ENCODE data around the gene C11orf65.

The C11orf65 gene

DNA sequence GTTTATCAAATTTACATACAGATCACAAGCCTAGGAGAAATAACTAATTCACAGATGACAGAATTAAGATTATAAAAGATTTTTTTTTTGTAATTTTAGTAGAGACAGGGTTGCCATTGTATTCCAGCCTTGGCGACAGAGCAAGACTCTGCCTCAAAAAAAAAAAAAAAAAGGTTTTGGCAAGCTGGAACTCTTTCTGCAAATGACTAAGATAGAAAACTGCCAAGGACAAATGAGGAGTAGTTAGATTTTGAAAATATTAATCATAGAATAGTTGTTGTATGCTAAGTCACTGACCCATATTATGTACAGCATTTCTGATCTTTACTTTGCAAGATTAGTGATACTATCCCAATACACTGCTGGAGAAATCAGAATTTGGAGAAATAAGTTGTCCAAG lies 99.2 kb downstream of the C11orf65 start:
- no peak for DNase-seq (ENCODE audit: low spot score)

GRCh38 chr11:108364159-108364558 lies 103.2 kb downstream of the C11orf65 start:
- DNase-seq (ENCODE audit: low spot score): no peak

GRCh38 chr11:108351468-108351867 lies 115.9 kb downstream of the C11orf65 start:
- no peak for DNase-seq (ENCODE audit: low spot score)

DNA sequence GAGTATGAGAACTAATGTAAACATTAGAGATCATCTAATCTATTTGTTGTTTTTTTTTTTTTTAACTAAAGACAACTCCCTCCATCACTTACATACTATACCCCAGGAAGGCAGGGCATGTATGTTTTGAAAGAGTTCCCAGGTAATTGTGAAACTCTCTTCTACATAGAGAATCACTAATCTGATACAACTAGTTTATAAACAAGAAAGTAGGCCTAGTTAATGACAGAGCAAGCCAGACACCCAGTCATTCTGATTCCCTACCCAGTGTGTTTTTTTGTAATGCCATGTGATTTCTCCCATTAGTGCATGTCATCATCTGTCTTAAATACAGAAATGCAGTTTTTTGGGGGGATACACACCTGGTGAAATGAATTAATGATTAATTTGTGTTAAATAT lies 120.9 kb downstream of the C11orf65 start:
- no peak for DNase-seq (ENCODE audit: low spot score)

DNA sequence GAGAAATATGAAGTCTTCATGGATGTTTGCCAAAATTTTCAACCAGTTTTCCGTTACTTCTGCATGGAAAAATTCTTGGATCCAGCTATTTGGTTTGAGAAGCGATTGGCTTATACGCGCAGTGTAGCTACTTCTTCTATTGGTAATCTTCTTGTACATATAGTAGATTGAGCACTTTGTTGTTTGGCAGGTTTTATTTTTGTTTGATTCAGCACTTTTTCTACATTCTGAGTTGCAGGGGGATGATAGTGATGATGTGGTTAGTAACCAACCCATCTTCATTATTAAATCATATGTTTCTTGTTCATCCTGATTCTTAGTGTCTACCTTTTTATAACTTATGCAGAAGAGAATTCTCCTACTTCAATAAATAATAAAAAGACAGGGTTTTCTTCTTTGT lies 121.6 kb downstream of the C11orf65 start:
- DNase-seq (ENCODE audit: low spot score): no peak

DNA sequence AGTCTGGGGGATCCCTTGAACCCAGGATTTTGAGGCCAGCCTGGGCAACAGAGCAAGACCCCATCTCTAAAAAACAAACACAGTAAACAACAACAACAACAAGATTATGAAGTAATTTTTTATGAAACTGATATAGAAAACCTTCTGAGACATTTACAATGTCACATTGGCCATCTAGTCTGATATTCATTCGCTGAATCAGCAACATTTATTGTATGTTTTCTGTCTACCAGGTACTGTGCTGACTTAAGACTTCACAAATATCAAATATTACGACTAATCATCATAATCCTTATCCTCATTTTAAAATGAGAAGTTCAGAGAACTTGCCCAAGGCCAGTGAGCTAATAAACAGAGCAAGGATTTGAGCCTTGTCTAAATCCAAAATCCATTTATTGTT lies 123.6 kb downstream of the C11orf65 start:
- DNase-seq (ENCODE audit: low spot score): no peak

- no peak for DNase-seq (ENCODE audit: low spot score)
Measured at GRCh38 chr11:108341654-108342053, 125.7 kb downstream of the C11orf65 start.

DNA sequence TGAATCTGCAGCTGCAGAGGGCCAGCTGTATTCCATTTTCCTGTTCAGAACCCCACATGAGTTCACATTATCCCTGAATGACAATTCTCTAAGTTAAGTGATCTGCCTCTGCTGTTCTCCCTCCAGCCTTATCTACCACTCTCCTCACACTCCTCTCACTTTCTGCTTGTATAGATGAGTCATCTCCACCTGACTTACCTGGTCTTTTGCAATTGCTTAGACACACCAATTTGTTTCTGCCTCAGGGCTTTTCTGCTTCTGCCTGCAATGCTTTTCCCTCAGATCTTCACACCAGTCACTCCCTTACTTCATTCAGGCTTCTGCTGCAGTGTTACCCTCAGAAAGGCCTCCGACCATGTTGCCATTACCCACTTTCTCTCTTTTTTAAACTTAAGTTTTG lies 126.4 kb downstream of the C11orf65 start:
- DNase-seq (ENCODE audit: low spot score): no peak

DNA sequence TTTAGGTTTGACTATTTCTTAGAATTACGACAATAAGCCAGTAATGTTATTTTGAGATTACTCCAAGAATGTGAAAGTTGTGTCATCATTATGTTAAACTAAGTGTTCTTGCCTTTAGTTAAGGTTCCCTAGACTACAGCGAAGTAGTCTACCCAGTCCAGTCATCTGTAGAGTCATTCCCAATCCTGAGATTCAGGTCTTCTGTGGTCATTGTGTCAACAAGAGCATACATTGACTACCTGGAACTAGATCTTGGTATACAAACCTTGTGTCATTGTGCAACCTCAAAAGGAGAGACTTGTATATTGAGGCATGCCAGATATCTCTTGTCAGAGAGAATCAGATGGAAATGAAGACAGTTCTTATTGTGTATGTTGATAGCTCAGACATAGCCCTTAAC lies 128.6 kb downstream of the C11orf65 start:
- no peak for DNase-seq (ENCODE audit: low spot score)

DNA sequence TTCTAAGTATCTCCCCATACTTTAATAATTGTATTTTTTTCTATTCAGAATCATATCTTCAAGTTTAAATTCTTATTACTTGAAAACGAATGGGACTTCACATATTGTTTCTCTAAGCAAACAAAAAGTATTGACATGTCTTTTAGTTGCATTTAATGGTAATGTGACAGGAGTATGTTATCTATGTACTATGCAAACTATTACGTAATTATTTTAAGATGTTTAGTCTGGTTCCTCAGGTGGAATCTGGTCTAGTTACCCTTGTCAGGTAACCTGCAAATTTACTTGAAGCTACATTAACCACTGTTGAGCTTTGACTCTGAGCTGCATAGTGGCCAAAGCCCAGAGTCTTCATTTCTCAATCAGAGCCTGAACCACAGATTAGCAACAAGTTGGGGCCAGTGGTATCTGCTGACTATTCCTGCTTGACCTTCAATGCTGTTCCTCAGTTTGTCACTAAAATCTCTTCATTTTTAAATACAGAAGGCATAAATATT lies 133.9 kb downstream of the C11orf65 start:
- DNase-seq (ENCODE audit: low spot score): no peak

Measured in NAMALWA (cell line).